ENCODE data around the gene LTC4S. TPM values are rescaled to one million over a fixed set of nuclear protein-coding genes. Genes with fewer than 3 reads are reported as not detected.

The LTC4S gene
- total RNA-seq, 1 donor from 2014 or later: 5.0 TPM

DNA sequence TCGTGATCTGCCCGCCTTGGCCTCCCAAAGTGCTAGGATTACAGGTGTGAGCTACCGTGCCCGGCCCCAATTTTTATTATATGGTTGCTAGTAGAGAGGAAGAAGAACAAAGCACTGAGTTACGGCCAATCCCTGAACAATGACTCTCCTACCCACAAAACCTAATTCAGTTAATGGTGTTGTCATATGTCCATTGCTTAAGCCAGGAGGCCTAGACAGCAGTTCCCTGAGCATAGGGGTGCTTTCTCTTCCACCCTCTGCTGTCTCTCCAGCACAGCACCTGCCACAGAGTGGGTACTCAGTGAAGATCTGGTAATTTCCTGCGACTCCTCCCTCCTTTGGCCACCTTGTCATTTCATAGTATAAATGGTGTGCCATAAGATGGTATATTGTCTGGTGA lies 21.4 kb upstream of the LTC4S start:
- Mint-ChIP-seq H3K9me3 (no peaks in the 10 kb centered on the region), H3K27me3 (ENCODE audit: low read depth) (no peaks in the 10 kb centered on the region), H3K4me3 (no peak overlapping the region), H3K36me3 (peaks cover 47% of the 10 kb centered on the region), H3K4me1 (no peaks in the 10 kb centered on the region), H3K27ac (no peak overlapping the region)
- TF ChIP-seq, protein P1, sequence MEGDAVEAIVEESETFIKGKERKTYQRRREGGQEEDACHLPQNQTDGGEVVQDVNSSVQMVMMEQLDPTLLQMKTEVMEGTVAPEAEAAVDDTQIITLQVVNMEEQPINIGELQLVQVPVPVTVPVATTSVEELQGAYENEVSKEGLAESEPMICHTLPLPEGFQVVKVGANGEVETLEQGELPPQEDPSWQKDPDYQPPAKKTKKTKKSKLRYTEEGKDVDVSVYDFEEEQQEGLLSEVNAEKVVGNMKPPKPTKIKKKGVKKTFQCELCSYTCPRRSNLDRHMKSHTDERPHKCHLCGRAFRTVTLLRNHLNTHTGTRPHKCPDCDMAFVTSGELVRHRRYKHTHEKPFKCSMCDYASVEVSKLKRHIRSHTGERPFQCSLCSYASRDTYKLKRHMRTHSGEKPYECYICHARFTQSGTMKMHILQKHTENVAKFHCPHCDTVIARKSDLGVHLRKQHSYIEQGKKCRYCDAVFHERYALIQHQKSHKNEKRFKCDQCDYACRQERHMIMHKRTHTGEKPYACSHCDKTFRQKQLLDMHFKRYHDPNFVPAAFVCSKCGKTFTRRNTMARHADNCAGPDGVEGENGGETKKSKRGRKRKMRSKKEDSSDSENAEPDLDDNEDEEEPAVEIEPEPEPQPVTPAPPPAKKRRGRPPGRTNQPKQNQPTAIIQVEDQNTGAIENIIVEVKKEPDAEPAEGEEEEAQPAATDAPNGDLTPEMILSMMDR (IDR thresholded peaks at IDR 0.05; ENCODE audit: unreplicated experiment): no peak
- DNase-seq (ENCODE audit: low spot score in 2 of 2, unreplicated experiment in 2 of 2): no peak

DNA sequence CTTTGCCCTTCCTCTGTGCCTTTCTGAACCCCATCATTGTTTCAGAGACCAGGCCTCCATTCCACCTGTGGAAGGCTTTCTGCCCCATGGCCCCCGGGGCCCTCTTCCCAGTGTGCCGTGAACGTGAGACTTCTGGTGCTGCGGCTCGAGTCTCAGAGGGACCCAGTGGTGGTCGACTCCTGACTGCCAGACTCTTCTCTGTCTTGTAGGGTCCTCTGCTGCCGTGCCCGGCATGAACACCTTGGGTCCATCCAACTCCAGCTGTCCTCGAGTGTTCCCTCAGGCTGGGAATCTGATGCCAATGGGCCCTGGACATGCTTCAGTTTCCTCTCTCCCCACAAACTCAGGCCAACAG lies 20.1 kb upstream of the LTC4S start:
- H3K4me1 Mint-ChIP-seq: no peaks in the 10 kb centered on the region
- peaks cover 50% of the 10 kb centered on the region for H3K36me3 Mint-ChIP-seq
- H3K27me3 Mint-ChIP-seq (ENCODE audit: low read depth): no peaks in the 10 kb centered on the region
- H3K4me3 Mint-ChIP-seq: no peak overlapping the region
- H3K27ac Mint-ChIP-seq: no peak overlapping the region
- no peak for DNase-seq (ENCODE audit: low spot score in 2 of 2, unreplicated experiment in 2 of 2)
- TF ChIP-seq, protein P1 (IDR thresholded peaks at IDR 0.05; ENCODE audit: unreplicated experiment): no peak
- no peaks in the 10 kb centered on the region for H3K9me3 Mint-ChIP-seq

DNA sequence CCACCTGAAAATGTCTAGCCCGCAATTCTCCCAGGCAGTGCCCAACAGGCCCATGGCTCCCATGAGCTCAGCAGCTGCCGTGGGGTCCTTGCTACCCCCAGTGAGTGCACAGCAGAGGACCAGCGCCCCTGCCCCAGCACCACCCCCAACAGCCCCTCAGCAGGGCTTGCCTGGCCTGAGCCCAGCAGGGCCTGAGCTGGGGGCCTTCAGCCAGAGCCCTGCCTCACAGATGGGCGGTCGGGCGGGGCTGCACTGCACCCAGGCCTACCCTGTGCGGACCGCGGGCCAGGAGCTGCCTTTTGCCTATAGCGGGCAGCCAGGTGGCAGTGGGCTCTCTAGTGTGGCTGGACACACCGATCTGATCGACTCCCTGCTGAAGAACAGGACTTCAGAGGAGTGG lies 19.3 kb upstream of the LTC4S start:
- Mint-ChIP-seq H3K27ac (no peak overlapping the region), H3K4me1 (no peaks in the 10 kb centered on the region)

DNA sequence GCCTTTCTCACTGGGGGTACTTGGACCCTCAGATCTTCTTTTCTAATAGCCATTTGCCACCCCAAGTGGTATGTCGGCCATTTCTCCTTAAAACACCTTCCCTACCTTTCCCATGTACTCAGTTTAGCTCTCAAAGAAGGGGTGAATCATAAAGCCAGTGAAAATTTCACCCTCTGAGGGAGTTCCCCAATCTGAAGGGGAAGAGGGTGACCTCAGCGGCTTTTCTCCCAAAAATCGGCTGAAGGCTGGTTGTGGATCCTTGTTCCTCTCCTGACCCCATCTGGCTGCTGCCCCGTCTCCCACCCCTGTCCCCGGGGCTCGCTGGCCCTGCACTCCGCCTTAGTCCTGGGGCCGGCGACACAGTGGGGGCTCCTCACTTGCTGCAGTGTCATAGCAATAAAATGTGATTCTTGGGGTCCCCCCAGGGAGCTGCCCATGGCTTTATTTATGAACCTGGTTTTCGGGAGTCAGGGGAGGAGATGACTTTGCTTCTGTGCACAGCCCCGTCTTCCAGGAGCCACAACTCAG lies 17.3 kb upstream of the LTC4S start:
- Mint-ChIP-seq H3K36me3 (peaks cover 42% of the 10 kb centered on the region), H3K4me1 (no peaks in the 10 kb centered on the region), H3K27ac (no peak overlapping the region), H3K4me3 (no peak overlapping the region), H3K9me3 (no peaks in the 10 kb centered on the region), H3K27me3 (ENCODE audit: low read depth) (no peaks in the 10 kb centered on the region)
- no peak for DNase-seq (ENCODE audit: low spot score in 2 of 2, unreplicated experiment in 2 of 2)
- TF ChIP-seq, protein P1 (IDR thresholded peaks at IDR 0.05; ENCODE audit: unreplicated experiment): no peak

More for the DNA sequence above, 19.3 kb upstream of the LTC4S start:
- peaks cover 49% of the 10 kb centered on the region for H3K36me3 Mint-ChIP-seq
- H3K9me3 Mint-ChIP-seq: no peaks in the 10 kb centered on the region
- H3K27me3 Mint-ChIP-seq (ENCODE audit: low read depth): no peaks in the 10 kb centered on the region
- H3K4me3 Mint-ChIP-seq: no peak overlapping the region
- no peak for DNase-seq (ENCODE audit: low spot score in 2 of 2, unreplicated experiment in 2 of 2)
- TF ChIP-seq, protein P1 (IDR thresholded peaks at IDR 0.05; ENCODE audit: unreplicated experiment): no peak

DNA sequence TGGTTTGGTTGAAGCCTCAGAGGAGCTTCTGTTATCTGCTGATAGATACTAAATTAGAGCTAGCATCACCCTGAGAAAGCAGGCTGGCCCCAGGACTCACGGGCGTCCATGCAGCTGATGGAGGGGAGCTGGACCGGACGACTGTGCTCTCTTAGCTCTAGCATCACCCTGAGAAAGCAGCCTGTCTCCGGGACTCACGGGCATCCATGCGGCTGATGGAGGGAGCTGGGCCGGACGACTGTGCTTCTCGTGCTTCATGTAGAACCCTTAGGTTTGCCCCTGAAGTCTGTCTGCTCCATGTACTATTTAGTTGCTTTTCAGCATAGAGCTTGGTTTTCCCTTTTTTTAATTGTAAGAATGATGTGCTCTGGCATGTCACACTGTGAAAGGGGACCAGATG lies 16.3 kb upstream of the LTC4S start:
- Mint-ChIP-seq H3K27me3 (ENCODE audit: low read depth) (no peaks in the 10 kb centered on the region), H3K36me3 (peaks cover 41% of the 10 kb centered on the region), H3K27ac (peak overlapping the region; percentile 25)

More for the DNA sequence above, 16.3 kb upstream of the LTC4S start:
- H3K4me3 Mint-ChIP-seq: no peak overlapping the region
- no peaks in the 10 kb centered on the region for H3K9me3 Mint-ChIP-seq
- no peak for DNase-seq (ENCODE audit: low spot score in 2 of 2, unreplicated experiment in 2 of 2)
- TF ChIP-seq, protein P1 (IDR thresholded peaks at IDR 0.05; ENCODE audit: unreplicated experiment): no peak
- no peaks in the 10 kb centered on the region for H3K4me1 Mint-ChIP-seq
